ENCODE measurements around the gene COBLL1. TPM values are rescaled to one million over a fixed set of nuclear protein-coding genes. Genes with fewer than 3 reads are reported as not detected.
"Not testable (repeated sequence)": the region's sequence is repeated elsewhere in the genome, so short reads cannot be mapped to it uniquely, and the experiment has no call there.

The COBLL1 gene
- total RNA-seq, 2 experiments from 2014 or later = 0.17 to 0.50 TPM

GRCh38 chr2:164778723-164779122 is 62.9 kb downstream of the COBLL1 start:
- POLR2A ChIA-PET = no interaction called here
- H3K27me3 Mint-ChIP-seq = peaks cover 2% of the 10 kb centered on the region
- H3K4me1 Mint-ChIP-seq = no peaks in the 10 kb centered on the region
- no peaks in the 10 kb centered on the region for H3K9me3 Mint-ChIP-seq
- ATAC-seq (ENCODE audit: low read depth) (no peak), DNase-seq (no peak)
- H3K36me3 Mint-ChIP-seq = no peaks in the 10 kb centered on the region
- H3K4me3 Mint-ChIP-seq = no peak overlapping the region
- no peak overlapping the region for H3K27ac Mint-ChIP-seq

- peaks cover 2% of the 10 kb centered on the region for H3K27me3 Mint-ChIP-seq
- ATAC-seq (ENCODE audit: low read depth) (no peak), DNase-seq (no peak)
- H3K36me3 Mint-ChIP-seq = no peaks in the 10 kb centered on the region
- H3K4me1 Mint-ChIP-seq = no peaks in the 10 kb centered on the region
- H3K27ac Mint-ChIP-seq = no peak overlapping the region
- POLR2A ChIA-PET = no interaction called here
- no peaks in the 10 kb centered on the region for H3K9me3 Mint-ChIP-seq
- H3K4me3 Mint-ChIP-seq = no peak overlapping the region
These were observed 63.7 kb downstream of the COBLL1 start for GRCh38 chr2:164777847-164778461.

- DNase-seq (no peak), ATAC-seq (ENCODE audit: low read depth) (no peak)
- Mint-ChIP-seq H3K36me3 (no peaks in the 10 kb centered on the region), H3K27me3 (peaks cover 2% of the 10 kb centered on the region), H3K4me3 (no peak overlapping the region), H3K9me3 (no peaks in the 10 kb centered on the region), H3K4me1 (no peaks in the 10 kb centered on the region), H3K27ac (no peak overlapping the region)
- POLR2A ChIA-PET = no interaction called here
These were observed 68.0 kb downstream of the COBLL1 start for GRCh38 chr2:164773635-164774034.

GRCh38 chr2:164773091-164773490 is 68.5 kb downstream of the COBLL1 start:
- Mint-ChIP-seq H3K4me3 (no peak overlapping the region), H3K27me3 (peaks cover 2% of the 10 kb centered on the region), H3K36me3 (no peaks in the 10 kb centered on the region), H3K9me3 (no peaks in the 10 kb centered on the region), H3K4me1 (no peaks in the 10 kb centered on the region), H3K27ac (no peak overlapping the region)
- POLR2A ChIA-PET = no interaction called here
- ATAC-seq (ENCODE audit: low read depth) (no peak), DNase-seq (no peak)

- ATAC-seq (ENCODE audit: low read depth) = no peak
- H3K4me3 Mint-ChIP-seq = no peak overlapping the region
- no peaks in the 10 kb centered on the region for H3K4me1 Mint-ChIP-seq
- DNase-seq = no peak
- POLR2A ChIA-PET = no interaction called here
- H3K36me3 Mint-ChIP-seq = no peaks in the 10 kb centered on the region
- H3K27ac Mint-ChIP-seq = no peak overlapping the region
- peaks cover 2% of the 10 kb centered on the region for H3K27me3 Mint-ChIP-seq
- H3K9me3 Mint-ChIP-seq = no peaks in the 10 kb centered on the region
These were observed 69.7 kb downstream of the COBLL1 start for GRCh38 chr2:164771897-164772296.

GRCh38 chr2:164770421-164770916 is 71.2 kb downstream of the COBLL1 start:
- no peaks in the 10 kb centered on the region for H3K4me1 Mint-ChIP-seq
- H3K27ac Mint-ChIP-seq = no peak overlapping the region
- ATAC-seq (ENCODE audit: low read depth) (no peak), DNase-seq (no peak)
- no peaks in the 10 kb centered on the region for H3K27me3 Mint-ChIP-seq
- no peaks in the 10 kb centered on the region for H3K9me3 Mint-ChIP-seq
- no peak overlapping the region for H3K4me3 Mint-ChIP-seq
- POLR2A ChIA-PET = no interaction called here
- no peaks in the 10 kb centered on the region for H3K36me3 Mint-ChIP-seq

GRCh38 chr2:164766954-164767320 is 74.7 kb downstream of the COBLL1 start:
- Mint-ChIP-seq H3K4me3 (no peak overlapping the region), H3K36me3 (no peaks in the 10 kb centered on the region), H3K27ac (no peak overlapping the region), H3K4me1 (no peaks in the 10 kb centered on the region), H3K27me3 (no peaks in the 10 kb centered on the region), H3K9me3 (no peaks in the 10 kb centered on the region)
- POLR2A ChIA-PET = no interaction called here
- no peak for DNase-seq
- ATAC-seq (ENCODE audit: low read depth) = no peak

- POLR2A ChIA-PET = no interaction called here
- no peaks in the 10 kb centered on the region for H3K27me3 Mint-ChIP-seq
- no peak overlapping the region for H3K4me3 Mint-ChIP-seq
- H3K27ac Mint-ChIP-seq = no peak overlapping the region
- ATAC-seq (ENCODE audit: low read depth) (no peak), DNase-seq (no peak)
- H3K4me1 Mint-ChIP-seq = no peaks in the 10 kb centered on the region
- no peaks in the 10 kb centered on the region for H3K36me3 Mint-ChIP-seq
- H3K9me3 Mint-ChIP-seq = no peaks in the 10 kb centered on the region
These were observed 75.2 kb downstream of the COBLL1 start for GRCh38 chr2:164766216-164766953.

- H3K36me3 Mint-ChIP-seq = no peaks in the 10 kb centered on the region
- POLR2A ChIA-PET = no interaction called here
- H3K27me3 Mint-ChIP-seq = no peaks in the 10 kb centered on the region
- H3K4me1 Mint-ChIP-seq = no peaks in the 10 kb centered on the region
- ATAC-seq (ENCODE audit: low read depth) (no peak), DNase-seq (no peak)
- H3K27ac Mint-ChIP-seq = no peak overlapping the region
- no peaks in the 10 kb centered on the region for H3K9me3 Mint-ChIP-seq
- H3K4me3 Mint-ChIP-seq = no peak overlapping the region
These were observed 76.6 kb downstream of the COBLL1 start for GRCh38 chr2:164764996-164765395.

- H3K4me1 Mint-ChIP-seq = no peaks in the 10 kb centered on the region
- no peak overlapping the region for H3K4me3 Mint-ChIP-seq
- ATAC-seq (ENCODE audit: low read depth) = no peak
- H3K27ac Mint-ChIP-seq = no peak overlapping the region
- no peaks in the 10 kb centered on the region for H3K9me3 Mint-ChIP-seq
- POLR2A ChIA-PET = no interaction called here
- H3K27me3 Mint-ChIP-seq = no peaks in the 10 kb centered on the region
- no peak for DNase-seq
- no peaks in the 10 kb centered on the region for H3K36me3 Mint-ChIP-seq
These were observed 77.1 kb downstream of the COBLL1 start for GRCh38 chr2:164764474-164764873.

- ATAC-seq (ENCODE audit: low read depth) = no peak
- POLR2A ChIA-PET = no interaction called here
- H3K36me3 Mint-ChIP-seq = no peaks in the 10 kb centered on the region
- H3K27ac Mint-ChIP-seq = no peak overlapping the region
- no peaks in the 10 kb centered on the region for H3K4me1 Mint-ChIP-seq
- H3K9me3 Mint-ChIP-seq = no peaks in the 10 kb centered on the region
- no peak overlapping the region for H3K4me3 Mint-ChIP-seq
- no peaks in the 10 kb centered on the region for H3K27me3 Mint-ChIP-seq
- DNase-seq = no peak
These were observed 78.2 kb downstream of the COBLL1 start for GRCh38 chr2:164763431-164763830.

- Mint-ChIP-seq H3K27ac (no peak overlapping the region), H3K36me3 (no peaks in the 10 kb centered on the region), H3K27me3 (no peaks in the 10 kb centered on the region), H3K4me3 (no peak overlapping the region), H3K9me3 (no peaks in the 10 kb centered on the region), H3K4me1 (no peaks in the 10 kb centered on the region)
- ATAC-seq (ENCODE audit: low read depth) (no peak), DNase-seq (no peak)
- POLR2A ChIA-PET = no interaction called here
These were observed 79.7 kb downstream of the COBLL1 start for GRCh38 chr2:164761737-164762460.

- H3K9me3 Mint-ChIP-seq; H3K27ac Mint-ChIP-seq; H3K27me3 Mint-ChIP-seq; H3K4me1 Mint-ChIP-seq; ATAC-seq (ENCODE audit: low read depth); H3K4me3 Mint-ChIP-seq; H3K36me3 Mint-ChIP-seq; POLR2A ChIA-PET; DNase-seq: not testable (repeated sequence)
These were observed 80.4 kb downstream of the COBLL1 start for GRCh38 chr2:164761201-164761600.

- POLR2A ChIA-PET = no interaction called here
- Mint-ChIP-seq H3K4me3 (no peak overlapping the region), H3K9me3 (no peaks in the 10 kb centered on the region), H3K27ac (no peak overlapping the region), H3K4me1 (no peaks in the 10 kb centered on the region), H3K27me3 (no peaks in the 10 kb centered on the region), H3K36me3 (no peaks in the 10 kb centered on the region)
- no peak for ATAC-seq (ENCODE audit: low read depth)
- no peak for DNase-seq
These were observed 81.4 kb downstream of the COBLL1 start for GRCh38 chr2:164760179-164760578.

All from activated naive CD8-positive, alpha-beta T cell treated with anti-CD3 and anti-CD28 coated beads, Interleukin-2, amount 10 ng/mL, durations not matched to agents 7 days and 5 days (primary cell).